GM18498 (cell line): ENCODE data around the gene CLEC2D.
A peak's percentile ranks its signal among the peaks of the same experiment; 100 is the strongest.
"Not testable (repeated sequence)": the region's sequence is repeated elsewhere in the genome, so short reads cannot be mapped to it uniquely, and the experiment has no call there.

ENCODE experiments used
- ATAC-seq: cut with Tn5 transposase; IDR thresholded peaks from one replicate; pipeline ENCODE4 v1.9.1; 2021; ENCODE audit warnings: mild to moderate bottlenecking, moderate library complexity; ENCODE audit not compliant: unreplicated experiment

CLEC2D gene, protein sequence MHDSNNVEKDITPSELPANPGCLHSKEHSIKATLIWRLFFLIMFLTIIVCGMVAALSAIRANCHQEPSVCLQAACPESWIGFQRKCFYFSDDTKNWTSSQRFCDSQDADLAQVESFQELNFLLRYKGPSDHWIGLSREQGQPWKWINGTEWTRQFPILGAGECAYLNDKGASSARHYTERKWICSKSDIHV

GRCh38 chr12:9669534-9669933, at the start of gene CLEC2D:
Gene CLEC2D (plus strand): TSS chr12:9669713. CDS start chr12:9669735, 22 bp downstream.
- ATAC-seq, result peak; percentile 34

GRCh38 chr12:9625019-9625418, 44.5 kb upstream of the CLEC2D start:
- ATAC-seq, result no peak

DNA sequence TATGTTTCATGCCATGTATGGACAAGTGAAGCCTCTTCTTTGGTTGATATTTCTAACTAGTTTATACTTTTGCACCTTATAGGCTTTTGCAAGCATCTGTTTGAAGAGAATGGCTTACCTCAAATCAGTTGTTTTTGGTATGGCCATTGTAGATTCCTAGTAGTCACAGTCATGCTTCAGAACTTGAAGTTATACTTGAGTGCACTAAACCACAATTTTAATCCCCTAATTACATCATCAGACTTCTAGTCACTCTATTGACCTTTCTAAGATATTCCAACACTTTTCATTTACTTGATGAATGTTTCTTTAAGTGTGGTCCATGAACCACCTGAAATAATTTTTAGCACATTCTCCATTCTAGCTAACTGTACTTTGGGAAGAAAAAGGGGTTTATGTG, 43.2 kb upstream of the CLEC2D start:
- no peak for ATAC-seq

GRCh38 chr12:9626821-9627220, 42.7 kb upstream of the CLEC2D start:
- ATAC-seq, result no peak

- ATAC-seq, result no peak
Measured at GRCh38 chr12:9632766-9633165, 36.7 kb upstream of the CLEC2D start.

GRCh38 chr12:9634177-9634803, 35.2 kb upstream of the CLEC2D start:
- no peak for ATAC-seq

- no peak for ATAC-seq
Measured at GRCh38 chr12:9634969-9635754, 34.4 kb upstream of the CLEC2D start.

DNA sequence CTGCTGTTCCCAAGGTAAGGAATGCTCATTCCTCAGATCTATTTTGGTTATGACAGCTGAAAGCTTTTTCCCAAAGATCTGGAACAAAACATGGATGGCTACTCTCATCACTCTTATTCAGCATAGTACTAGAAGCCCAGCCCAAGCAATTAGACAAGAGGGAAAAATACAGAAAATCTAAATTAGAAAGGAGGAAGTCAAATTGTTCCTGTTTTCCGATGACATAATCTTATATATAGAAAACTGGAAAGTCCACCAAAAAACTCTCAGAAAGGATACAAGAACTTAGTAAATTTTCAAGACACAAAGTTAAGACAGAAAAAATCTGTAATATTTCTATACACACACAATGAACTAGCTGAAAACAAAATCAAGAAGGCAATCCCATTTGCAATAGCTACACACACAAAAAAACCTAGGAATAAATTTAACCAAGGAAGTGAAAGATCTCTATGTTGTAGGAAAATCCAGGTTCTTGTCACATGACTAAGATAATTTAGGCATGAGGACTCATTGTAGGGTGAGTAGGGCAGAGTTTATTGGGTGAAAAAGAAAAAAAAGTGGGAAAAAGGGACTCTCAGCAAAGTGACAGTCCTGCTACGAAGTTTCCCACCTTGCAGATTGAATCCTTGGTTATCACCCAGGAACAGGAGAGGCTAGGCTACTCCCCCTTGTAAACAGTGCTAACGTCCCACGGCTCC, 33.2 kb upstream of the CLEC2D start:
- ATAC-seq, result no peak

DNA sequence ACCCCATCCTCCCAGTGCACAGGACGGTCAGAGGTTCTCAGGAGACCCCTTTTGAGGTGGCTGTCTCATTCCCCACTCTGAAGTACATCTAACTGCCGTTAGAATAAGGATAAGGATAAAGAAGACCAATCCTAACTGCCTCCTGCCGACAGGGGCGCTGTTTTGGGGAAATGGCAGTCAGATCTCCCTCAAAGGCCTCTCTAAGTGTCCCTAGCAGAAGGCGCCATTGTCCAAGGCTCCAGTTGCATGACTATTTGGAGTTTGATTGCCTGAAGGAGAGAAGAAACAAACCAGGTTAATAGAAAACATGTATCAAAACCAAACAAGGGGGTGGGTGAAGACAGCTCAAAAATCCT, 32.7 kb upstream of the CLEC2D start:
- no peak for ATAC-seq

DNA sequence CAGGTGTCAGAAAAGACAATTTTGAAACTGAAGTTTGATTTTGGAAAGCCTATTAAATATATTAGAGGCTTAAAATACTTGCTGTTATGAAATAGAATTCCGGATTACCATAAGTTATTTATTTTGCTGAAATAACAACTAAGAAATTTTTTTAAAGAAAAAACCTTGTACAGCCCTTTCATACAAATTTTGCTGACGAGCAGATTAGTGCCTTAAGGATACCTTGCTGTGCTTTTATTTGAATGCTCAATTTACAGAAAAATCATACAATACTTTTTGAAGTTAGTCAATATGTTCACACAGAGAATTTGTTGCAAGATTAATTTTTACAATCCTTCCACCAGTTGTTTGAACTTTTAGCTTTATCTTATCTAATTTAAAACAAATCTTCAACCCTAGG, 29.5 kb upstream of the CLEC2D start:
- no peak for ATAC-seq

DNA sequence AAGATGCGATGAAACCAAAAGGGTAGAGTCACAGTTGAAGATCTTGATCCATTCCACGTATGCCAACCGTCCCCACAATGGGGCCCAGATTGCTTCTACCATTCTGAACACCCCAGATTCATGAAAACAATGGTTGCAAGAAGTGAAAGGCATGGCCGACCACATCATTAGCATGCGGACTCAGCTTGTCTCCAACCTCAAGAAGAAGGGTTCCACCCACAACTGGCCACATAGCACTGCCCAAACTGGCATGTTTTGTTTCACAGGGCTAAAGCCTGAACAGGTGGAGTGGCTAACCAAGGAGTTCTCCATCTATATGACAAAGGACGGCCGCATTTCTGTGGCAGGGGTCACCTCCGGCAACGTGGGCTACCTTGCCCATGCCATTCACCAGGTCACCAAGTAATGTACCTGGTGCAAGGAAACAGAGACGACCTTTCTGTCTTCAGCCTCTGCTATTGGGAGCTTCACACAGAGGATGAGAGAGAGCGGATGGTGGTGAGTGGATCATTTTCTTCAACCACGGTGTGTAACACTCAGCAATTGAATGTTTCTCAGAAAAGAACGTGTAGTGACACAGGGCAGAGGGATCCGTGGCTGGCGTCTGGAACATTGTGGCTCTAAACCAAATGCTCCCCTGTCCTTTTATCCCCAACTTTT, 26.8 kb upstream of the CLEC2D start:
- ATAC-seq, result no peak

DNA sequence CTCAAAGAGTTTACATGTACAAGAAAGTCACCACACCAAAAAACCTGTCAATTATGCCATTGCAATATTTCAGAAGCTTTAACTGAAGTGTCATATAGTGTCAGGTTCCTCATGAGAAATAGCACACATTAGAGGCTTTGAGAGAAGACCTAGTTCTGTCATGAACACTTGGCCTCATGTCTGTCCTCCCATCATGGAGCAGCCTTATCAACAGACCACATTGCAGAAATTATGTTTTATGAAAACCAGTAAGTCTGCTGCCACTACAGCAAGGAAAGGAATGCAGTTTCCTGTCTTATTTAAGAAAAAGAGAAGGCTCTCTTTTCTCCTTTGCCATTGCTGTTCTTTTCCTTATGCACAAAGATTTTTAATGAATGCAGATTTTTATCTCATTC, 26.2 kb upstream of the CLEC2D start:
- no peak for ATAC-seq

DNA sequence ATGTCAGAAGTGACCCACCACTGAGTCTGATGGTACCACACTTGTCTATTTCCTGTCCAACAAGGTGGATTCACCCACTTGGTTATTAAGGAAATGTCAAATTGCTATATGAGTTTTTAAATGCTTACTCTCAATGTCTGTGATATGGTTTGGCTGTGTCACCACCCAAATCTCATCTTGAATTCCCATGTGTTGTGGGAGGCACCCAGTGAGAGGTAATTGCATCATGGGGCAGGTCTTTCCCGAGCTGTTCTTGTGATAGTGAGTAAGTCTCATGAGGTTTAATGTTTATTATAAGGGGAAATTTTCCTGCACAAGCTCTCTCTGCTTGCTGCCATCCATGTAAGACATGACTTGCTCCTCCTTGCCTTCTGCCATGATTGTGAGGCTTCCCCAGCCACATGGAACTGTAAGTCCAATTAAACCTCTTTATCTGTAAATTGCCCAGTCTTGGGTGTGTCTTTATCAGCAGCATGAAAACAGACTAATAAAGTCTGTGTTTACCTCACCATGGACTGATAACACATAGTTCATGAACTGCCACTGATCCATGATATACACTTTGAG, 24.4 kb upstream of the CLEC2D start:
- not testable (repeated sequence) for ATAC-seq

GRCh38 chr12:9646794-9647781, 22.4 kb upstream of the CLEC2D start:
- ATAC-seq, result no peak

- ATAC-seq, result peak; percentile 74
Measured at GRCh38 chr12:9647825-9648700, 21.4 kb upstream of the CLEC2D start.

- no peak for ATAC-seq
Measured at GRCh38 chr12:9648701-9649531, 20.6 kb upstream of the CLEC2D start.

DNA sequence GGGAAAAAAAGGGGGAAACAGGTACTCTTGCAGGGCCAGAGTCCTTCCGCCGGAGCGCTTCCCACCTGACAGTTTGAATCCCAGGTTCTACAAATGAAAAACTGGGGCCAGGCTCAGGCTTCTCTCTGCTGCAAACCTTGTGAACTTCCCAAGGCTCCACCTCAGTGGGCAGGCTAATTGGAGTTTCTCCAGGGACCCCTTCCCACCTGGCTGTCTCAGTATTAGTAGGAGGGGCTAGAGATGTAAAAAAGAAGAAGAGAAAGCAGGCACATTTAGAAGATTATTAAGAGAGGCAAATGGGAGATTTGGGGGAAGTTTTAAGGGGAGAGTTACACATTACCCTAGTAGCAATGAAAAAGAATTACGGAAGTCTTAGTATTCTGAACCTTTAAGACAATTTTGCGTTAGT, 20.0 kb upstream of the CLEC2D start:
- ATAC-seq, result no peak

GRCh38 chr12:9650151-9650576, 19.3 kb upstream of the CLEC2D start:
- ATAC-seq, result no peak
